ENCODE results near the gene SLC6A15.

DNA sequence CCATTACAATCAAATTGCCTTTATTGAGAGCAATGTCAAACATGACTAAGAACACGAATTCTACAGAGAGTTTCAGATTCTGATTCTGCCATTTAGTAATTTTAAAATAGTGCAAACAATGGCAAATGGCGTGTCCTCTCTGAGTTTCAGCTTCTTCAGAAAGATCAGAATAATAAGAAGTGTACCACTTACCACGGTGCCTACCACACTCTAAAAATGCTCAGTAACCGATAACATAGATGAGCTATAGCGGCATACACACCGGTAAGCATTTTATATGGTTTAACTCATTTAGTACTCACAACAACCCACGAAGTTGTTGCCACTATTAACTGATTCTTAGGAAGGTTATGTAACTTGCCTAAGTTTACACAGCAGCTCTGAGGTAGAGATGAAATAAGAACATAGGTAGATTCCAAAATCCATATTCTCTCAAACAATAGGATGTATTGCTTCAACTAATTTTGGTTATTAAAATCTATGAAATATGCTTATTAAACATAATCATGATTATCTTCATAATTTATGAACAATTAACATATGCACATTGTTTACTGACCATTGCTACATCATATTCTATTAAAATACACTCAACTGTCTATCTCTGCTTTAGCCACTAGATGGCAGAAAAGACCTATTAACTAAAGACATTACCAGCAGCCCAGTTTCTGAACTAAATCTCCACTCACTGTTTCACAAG lies 38.3 kb downstream of the SLC6A15 start:
- TF ChIP-seq ARNT (IDR thresholded peaks at IDR 0.05) (no peak), TARDBP (IDR thresholded peaks at IDR 0.05) (no peak), LEF1 (IDR thresholded peaks at IDR 0.05; ENCODE audit: borderline replicate concordance) (no peak), FOXM1 (IDR thresholded peaks at IDR 0.05; ENCODE audit: borderline replicate concordance) (no peak), SP1 (IDR thresholded peaks at IDR 0.05) (no peak), ZNF384 (IDR thresholded peaks at IDR 0.05) (no peak), BHLHE40 (IDR thresholded peaks at IDR 0.05; ENCODE audit: borderline replicate concordance) (no peak), PKNOX1 (IDR thresholded peaks at IDR 0.05) (no peak), FOXK2 (IDR thresholded peaks at IDR 0.05) (no peak), SUZ12 (IDR thresholded peaks at IDR 0.05) (no peak), FOXA1 (IDR thresholded peaks at IDR 0.05) (no peak), CTBP1 (IDR thresholded peaks at IDR 0.05; ENCODE audit: borderline replicate concordance) (no peak)

Data from HEK293T (cell line).